GM12872 (cell line): ENCODE results near the gene IP6K1.

Experiments
- TF ChIP-seq, protein P1 (sequence below): IDR thresholded peaks from 3 replicates; pipeline ENCODE4 v1.5.1; 2011; ENCODE audit warnings: low read depth, mild to moderate bottlenecking, low read length, moderate library complexity; ENCODE audit not compliant: insufficient read depth

The IP6K1 gene

GRCh38 chr3:49786357-49787181 lies at the start of gene IP6K1:
TSS of gene IP6K1 (minus strand) at chr3:49786542. CDS start at chr3:49748040, 38,502 bp downstream.
- TF ChIP-seq, protein P1, sequence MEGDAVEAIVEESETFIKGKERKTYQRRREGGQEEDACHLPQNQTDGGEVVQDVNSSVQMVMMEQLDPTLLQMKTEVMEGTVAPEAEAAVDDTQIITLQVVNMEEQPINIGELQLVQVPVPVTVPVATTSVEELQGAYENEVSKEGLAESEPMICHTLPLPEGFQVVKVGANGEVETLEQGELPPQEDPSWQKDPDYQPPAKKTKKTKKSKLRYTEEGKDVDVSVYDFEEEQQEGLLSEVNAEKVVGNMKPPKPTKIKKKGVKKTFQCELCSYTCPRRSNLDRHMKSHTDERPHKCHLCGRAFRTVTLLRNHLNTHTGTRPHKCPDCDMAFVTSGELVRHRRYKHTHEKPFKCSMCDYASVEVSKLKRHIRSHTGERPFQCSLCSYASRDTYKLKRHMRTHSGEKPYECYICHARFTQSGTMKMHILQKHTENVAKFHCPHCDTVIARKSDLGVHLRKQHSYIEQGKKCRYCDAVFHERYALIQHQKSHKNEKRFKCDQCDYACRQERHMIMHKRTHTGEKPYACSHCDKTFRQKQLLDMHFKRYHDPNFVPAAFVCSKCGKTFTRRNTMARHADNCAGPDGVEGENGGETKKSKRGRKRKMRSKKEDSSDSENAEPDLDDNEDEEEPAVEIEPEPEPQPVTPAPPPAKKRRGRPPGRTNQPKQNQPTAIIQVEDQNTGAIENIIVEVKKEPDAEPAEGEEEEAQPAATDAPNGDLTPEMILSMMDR = no peak

GRCh38 chr3:49831341-49831740 lies 45.0 kb upstream of the IP6K1 start:
- TF ChIP-seq, protein P1 = no peak

- TF ChIP-seq, protein P1 = no peak
Measured at GRCh38 chr3:49826016-49826415, 39.7 kb upstream of the IP6K1 start.

DNA sequence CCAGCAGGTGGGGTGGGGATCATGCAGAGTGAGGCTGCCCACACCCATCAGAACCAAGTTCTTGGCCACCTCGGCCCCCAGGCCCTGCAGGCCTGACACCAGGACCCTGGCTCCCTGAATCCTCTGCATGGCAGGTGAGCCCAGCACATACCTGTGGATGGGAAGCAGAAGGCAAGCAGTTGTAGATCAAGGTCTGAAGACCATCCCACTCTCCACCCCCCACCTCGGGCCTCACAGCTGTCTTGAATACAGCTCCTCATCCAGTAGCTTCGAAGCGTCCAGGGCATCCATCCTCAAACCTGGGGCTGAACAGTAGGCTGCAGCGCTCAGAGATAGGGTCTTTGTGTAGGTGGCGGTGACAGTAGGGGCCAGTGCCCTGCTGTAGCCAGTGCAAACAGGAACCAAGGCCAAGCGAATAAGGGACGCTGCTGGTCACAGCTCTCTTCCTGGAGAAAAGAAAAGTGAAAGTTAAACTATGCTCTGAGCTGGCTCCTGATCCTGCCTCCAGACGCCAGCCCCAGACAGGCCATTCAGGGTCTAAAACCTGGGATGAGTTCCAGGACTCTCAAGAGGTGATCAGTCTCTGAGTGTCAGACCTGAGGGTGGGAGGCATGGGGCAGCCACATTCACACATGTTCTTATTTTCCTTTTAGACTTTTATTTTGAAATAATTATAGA lies 27.3 kb upstream of the IP6K1 start, which contains the start of gene UBA7:
Gene UBA7 (minus strand): TSS at position 457 of the 678 bp plus-strand sequence. CDS start 166 bp downstream, at position 291.
- TF ChIP-seq, protein P1 = no peak

DNA sequence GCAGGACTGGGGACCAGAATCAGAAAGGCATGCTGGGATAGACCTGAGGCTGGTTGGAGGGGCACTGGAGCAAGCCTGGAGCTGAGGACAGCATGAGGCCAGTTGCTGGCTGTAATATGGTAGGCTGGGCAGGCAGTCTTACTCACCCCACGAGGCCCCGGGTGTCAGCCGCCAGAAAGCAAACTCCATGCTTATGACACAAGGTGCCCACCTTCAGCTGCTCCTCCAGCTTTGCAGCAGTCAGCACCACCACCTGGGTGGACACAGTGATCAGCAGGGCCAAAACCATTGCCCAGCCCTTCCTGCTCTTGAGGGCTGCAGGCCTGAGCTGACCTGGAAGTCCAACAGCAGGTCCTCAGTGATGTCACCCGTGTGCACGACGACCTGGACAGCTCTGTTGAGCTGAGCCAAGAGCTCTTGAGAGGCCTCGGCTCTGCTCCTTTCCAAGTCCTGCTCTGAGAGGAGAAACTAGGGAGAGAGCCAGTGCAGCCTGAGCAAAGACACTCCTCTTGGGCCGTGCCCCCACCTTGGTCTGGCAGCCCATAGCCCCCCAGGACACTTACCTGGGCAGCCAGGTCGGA lies 26.7 kb upstream of the IP6K1 start:
- TF ChIP-seq, protein P1 = no peak

DNA sequence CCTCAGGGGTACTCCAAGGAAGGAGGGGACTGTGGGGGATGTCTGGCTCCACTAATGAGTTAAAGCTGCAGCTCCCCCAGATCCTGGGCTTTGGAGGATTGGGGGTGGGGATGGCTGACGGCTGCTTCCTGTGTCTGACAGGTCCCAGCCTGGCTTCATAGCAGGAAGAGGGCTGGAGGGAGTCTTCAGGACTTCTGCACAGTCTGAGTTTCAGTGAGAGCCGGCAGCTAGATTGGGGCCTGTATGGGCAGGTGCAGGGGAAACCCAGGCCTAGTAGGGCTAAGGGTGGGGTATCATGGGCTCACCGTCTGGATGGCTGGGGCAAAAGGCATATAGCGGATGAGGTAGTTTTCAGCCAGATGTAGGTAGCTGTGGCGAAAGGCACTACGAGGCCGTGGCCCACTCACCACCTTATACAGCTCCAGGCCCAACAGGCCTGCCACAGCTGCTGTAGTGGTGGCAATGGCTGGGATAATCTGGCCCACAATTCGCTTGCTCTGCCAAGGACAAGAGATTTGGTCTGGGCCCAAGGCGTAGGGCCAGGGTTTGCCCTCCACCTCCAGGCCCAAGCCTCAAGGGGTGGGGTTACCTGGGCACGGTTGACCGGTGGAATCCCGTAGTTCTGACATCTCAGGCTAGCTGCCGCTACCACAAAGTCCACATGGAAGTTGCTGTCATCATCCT lies 21.2 kb upstream of the IP6K1 start:
- TF ChIP-seq, protein P1 = no peak

DNA sequence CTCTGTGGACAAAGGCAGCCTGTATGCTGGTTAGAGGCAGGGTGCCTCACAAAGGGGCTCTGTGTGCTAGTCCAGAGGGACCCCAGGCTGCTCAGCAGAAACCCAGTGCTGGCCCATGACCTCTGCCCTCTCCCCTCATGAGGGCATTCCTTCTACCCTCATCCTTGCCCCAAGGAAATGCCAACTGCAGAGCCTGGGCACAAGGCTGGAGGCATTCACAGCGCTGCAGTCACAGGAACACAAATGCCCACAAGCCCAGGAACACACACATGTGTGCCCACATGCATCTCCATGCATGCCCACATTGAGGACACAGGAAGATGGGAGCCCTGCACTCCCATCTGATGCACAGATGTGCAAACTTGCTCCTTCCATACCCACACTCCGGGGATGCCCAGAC lies 20.5 kb upstream of the IP6K1 start:
- TF ChIP-seq, protein P1 = no peak
